GM19240 (cell line): ENCODE measurements around the gene GSTM1.

Experiments used
- DNase-seq: peaks from one replicate; pipeline ENCODE4 v3.0.0; 2011; ENCODE audit warnings: low spot score; ENCODE audit not compliant: insufficient read length

The GSTM1 gene

DNA sequence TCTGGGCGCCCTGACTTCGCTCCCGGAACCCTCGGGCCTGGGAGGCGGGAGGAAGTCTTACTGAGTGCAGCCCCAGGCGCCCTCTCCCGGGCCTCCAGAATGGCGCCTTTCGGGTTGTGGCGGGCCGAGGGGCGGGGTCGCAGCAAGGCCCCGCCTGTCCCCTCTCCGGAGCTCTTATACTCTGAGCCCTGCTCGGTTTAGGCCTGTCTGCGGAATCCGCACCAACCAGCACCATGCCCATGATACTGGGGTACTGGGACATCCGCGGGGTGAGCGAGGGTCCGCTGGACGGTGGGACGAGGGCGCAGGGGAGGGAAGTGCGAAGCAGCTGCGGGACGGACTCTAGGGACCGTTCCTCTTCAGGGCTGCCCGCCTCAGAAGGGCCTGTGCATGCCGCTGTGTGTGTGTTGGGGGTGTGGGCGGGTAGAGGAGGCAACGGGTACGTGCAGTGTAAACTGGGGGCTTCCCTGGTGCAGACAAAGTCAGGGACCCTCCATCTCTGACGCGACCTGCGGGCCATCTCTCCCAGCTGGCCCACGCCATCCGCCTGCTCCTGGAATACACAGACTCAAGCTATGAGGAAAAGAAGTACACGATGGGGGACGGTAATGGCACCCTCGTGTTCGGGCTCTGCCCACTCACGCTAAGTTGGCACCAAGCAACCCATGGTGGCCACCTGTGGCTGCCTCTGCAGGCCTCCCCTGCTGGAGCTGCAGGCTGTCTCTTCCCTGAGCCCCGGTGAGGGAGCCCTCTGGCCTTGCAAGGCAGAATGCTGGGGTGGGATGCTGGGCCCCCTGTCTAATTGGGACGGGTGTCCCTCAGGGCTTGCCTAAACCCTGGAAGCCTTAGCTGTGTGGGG lies at the start of gene GSTM1:
GSTM1 (plus strand) TSS at position 177 of the 859 bp plus-strand sequence; CDS start at position 234, 57 bp downstream.
- peak; percentile 80 for DNase-seq

DNA sequence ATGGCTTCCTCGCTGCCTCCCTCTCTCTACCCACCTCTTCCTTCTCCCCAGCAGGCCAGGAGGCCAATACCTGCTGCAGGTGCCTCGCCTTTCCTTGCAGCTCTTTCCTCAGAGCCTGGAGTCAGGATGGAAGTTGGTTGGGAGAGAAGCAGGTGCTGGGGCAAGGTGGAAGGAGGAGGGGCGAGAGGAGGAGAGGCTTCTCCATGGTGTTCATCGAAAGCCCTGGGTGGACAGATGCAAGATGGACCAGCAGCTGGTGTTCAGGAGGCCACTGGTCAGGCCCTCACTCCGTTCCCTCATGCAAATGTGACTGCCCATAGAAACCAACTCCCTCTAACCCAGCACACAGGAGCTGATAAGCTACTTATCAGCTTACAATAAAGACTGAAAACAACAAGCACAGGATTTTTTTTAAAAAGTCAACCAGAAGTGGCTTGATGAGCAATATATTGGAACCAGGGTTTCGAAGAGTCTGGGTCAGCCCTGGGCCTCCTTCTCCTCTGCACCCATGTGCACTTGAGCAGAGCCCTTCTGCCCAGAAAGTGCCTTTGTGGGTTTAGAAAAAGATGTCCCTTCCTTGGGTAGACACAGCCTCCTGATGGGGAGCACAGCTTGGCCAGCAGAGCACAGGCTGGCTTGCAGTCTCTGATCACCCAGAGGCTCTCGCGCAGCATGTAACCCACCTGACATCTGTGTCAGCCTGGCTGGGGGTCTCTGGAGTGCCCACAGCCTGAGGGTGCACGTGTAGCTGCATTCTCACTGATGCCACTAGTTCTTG lies 48.4 kb upstream of the GSTM1 start:
- no peak for DNase-seq

DNA sequence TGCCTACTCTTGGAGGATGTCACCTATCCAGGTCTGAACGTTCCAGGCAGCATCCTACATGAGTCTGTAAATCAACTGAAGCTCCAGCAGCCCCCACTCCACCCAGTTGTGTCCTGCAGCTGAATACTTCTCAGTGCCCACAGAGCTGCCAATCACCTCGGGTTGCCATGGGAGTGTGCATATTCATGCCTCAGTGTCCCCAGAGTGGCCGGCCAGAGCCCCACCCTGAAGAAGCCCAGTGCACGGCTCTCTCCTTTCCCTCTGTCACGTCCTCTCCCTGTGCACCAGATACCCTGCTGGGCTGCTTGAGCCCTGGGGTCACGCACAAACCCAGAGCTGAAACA lies 47.8 kb upstream of the GSTM1 start:
- no peak for DNase-seq

DNA sequence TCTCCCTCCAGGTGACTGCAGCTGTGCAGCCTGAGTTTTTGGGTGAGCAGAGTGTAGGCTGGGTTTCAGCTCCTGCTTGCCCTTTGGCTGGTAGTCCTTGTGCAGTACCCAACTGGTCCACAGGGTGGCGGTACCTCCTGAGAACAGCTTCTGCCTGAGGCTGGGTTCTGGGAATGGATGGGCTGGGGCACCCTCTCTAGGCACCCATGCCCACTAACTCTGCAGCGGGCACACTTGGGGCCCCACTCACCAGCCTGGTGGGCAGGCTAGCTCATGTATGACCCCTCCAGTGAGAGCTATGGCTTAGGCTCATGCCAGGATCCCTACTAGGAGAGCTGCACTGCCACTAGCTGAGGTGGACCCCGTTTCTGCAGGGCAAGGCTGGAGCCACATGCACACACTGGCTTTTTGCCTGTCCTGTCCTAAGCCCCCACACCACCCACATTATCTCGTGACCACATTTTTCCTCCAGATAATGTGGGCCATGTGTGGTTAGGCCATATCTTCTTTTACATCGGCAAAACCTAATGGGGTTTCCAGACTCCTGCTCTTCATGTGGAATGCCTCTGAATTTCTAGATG lies 47.2 kb upstream of the GSTM1 start:
- no peak for DNase-seq

DNA sequence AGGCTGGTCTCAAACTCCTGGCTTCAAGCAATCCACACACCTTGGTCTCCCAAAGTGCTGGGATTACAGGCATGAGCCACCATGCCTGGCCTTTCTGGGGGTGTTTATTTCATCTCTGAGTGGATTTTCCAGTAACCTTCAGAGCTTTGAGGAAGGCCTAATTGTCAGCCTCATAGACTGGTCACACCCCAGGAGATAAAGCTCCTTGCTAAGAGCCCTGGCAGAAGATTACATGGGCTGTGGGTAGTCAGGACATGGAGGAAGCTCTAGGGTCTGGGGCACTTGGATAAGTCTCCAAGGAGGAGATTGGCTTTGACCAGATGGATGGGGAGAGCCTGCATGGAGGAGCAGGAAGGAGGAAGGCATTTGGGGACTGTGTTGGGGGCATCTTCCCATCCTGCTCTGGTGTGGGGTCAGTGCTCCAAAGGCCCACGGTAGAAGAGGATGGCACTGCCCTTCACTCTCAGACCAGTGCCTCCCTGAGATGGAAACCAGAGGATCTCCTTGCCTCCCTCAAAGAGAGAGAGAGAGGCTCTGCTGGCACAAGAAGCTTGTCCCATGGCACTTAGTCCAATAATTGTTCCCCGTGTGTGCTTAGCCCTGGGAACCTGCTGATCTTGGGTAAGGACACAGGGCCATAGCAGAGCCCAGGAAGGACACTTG lies 46.4 kb upstream of the GSTM1 start:
- DNase-seq, result no peak

DNA sequence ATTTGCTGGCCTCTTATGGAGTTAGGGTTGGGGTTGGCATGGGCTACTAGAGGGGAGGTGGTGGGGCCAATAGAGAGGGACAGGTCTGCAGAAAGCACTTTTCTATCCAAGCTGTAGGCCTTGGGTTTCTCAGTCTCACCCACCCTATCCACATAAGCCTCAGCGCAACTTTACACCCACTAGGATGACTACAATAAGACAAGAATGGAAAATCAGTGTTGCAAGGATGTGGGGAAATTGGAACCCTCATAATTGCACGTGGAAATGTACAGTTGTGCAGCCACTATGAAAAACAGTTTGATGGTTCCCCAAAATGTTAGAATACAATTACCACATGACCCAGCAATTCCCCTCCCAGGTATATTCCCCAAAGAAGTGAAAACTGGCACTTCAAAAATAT lies 45.8 kb upstream of the GSTM1 start:
- no peak for DNase-seq

DNA sequence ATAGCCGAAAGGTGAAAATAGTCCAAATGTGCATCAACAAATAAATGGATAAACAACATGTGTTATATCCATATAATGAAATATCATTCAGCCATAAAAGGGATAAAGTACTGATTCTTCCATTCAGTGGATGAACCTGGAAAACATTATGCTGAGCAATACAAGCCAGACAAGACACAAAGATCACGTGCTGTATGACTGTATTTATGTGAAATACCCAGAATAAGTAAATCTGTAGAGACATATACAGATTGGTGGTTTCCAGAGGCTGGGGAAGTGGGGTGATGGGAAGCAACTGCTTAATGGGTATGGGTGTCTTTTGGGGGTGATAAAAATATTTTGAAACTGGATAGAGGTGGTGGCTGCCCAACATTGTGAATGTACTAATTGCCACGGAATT lies 45.0 kb upstream of the GSTM1 start:
- DNase-seq, result no peak

DNA sequence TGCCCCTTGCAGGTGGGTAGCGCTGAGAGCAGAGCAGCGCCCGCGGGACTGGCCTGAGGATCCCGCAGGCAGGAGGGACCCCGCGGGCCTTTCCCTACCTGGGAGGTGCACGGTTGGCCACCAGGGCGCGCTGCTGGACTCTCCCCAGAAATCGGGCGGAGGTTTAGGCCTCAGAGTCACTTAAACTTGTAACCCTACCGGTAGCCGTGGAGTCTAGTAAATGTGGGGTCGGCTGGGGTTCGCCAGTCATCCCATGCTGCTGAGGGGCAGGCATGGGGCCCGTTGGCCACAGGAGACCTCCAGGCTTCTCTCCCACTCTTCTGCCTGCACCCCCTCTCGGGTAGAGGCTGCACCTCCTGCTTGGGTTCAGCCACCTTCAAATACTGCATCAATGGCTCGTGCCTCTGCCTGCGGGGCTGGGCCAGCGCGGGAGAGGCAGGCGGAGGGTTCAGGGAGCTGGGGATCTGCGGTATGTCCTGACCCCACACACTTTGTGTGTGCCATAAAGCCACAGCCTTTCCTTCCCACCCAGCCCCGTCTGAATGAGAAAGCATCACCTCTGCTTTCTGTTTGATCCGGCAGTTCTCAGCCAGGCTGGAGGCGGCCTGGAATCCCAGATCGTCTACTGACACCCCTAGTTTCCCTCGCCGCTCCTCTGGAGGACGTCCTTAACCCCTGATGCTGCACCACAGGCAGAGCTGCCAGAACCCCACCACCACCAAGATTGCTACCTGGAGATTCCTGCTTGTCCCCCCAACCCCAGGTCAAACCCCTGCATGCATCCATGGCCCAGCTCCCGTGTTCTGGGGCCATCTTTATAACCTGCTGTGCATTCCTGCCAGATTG lies 44.0 kb upstream of the GSTM1 start:
- DNase-seq, result peak; percentile 70

DNA sequence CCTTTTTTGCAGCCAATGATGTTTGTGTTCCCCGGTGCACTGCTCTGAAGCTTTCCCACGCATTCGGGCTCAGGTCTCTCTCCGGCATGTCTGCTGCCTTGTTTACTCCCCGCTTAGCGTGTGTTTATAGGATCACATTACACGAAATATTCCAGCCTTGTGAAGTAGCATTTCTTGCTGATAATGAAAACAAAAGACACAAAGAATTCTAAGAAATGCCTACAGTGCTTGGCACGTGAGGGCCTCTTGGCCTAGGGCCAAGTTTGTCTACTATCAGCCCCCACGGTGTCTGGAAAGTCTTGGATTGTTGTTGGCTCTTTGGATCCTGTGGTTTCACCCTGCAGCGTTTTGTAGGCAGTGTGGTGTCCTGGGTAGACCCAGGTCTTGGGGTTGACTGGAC lies 42.9 kb upstream of the GSTM1 start:
- no peak for DNase-seq

DNA sequence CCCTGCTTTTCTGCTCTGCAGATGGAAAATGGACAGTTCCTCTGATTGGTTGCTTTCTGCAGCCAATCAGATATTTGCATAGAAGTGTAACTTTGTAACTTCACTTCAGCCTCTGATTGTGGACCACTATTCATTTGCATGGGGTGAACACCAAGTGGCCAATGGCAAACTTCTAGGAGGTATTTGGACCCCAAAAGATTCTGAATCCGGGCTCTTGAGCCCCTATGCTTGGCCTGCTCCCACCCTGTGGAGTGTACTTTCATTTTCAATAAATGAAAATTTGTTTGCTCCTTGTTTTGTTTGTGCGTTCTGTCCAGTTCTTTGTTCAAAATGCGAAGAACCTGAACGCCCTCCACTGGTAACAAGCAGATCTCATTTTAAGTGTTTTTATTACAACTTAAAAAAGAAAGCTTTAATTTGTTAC lies 38.1 kb upstream of the GSTM1 start:
- no peak for DNase-seq

DNA sequence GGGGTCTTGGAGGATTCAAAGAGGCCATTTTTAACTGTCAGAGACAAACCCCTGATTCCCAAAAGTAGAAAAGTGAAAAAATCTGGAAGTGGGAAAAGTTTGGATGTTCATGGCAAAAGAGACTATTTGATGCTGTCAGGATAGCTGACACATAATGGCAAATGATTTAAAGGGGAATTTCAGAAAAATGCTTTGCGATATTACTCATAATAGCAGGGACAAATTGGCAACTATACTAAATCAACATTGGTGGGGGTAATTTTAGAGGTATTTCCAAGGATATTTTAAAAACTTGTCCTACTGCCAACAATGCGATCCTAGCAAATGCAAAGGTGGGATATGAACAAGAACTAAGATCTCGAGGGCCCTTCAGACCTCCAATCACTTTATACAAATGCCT lies 37.0 kb upstream of the GSTM1 start:
- DNase-seq, result no peak

DNA sequence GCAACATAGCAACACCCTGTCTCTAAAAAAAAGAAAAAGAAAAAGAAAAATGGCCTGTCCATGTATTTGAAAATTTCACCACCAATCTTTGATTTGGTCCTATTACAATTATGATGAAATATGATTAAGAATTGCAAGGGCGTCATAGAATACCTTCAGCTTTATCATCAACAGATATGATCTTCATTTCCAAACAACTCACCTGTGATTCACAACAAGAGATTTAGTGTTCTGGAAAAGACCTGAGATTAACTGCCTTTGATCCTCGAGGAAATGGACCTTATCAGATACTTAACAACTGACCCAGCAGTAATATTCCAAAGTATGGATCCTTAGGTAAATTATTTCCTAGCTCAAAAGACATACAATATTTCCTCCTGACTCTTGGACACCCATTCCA lies 35.2 kb upstream of the GSTM1 start:
- no peak for DNase-seq

DNA sequence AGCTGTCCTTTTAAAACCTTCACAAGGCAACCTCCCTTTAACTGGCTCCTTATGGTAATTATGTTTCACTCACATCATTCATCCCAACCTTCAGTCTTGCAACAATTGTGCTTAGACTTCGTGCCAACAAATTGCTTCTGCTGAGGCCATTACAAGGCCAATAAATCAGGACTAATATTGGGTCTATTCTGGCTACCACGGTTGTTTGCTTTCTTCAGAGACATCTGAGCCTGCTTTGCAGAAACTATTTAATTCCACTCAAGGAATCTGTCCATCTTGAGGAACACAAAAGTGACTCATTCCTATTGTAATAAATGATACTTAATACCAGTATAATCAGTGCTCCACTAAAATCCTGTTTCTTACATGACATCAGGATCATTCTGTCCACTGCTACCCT lies 34.3 kb upstream of the GSTM1 start:
- DNase-seq, result no peak

DNA sequence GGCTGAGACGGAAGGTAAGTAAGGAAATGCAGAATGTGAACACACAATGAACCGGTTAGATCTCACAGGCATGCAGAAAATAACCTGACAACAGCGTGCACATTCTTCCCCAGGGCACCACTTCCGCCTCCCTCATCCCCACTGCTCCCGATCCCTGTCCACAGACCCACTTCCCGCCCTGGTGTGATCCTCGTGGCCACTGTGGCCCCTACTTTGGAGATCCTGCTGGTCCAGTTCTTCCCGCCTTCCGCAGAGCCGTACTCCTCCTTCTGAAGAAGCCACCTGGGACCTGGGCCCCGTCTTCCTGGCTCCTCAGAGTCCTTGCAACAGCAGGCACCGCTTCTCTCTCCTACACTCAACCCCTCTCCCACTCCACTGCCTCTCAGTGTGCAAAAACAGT lies 33.1 kb upstream of the GSTM1 start:
- DNase-seq, result no peak

DNA sequence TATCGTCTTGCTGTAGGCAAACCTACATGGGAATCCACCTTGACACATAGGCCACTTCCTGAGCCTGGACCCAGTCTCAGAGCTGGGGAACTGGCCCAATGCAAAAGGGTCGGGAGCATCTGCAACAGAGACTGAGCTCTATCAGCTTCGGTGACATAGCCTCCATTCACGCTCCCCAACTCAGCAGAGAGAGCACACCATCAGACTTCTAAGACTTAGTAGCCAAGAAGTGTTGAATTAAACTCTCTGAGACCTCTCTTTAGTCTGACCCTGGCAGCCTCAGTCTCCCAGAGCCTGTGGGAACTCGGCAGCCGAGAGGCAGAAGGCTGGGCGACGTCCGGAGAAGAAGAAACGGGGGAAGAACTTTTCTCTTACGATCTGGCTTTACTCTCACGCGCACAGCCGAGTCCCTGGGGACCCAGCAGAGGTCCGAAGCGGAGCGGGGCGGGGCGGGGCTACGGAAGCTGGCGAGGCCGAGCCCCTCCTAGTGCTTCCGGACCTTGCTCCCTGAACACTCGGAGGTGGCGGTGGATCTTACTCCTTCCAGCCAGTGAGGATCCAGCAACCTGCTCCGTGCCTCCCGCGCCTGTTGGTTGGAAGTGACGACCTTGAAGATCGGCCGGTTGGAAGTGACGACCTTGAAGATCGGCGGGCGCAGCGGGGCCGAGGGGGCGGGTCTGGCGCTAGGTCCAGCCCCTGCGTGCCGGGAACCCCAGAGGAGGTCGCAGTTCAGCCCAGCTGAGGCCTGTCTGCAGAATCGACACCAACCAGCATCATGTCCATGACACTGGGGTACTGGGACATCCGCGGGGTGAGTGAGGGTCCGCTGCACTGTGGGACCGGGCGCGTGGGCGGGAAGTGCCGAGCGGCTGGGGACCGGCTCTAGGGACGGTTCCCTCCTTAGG lies 31.8 kb upstream of the GSTM1 start, which contains the start of gene GSTM4:
GSTM4 (plus strand) TSS at position 485 of the 905 bp plus-strand sequence; CDS start at position 776, 291 bp downstream.
- peak; percentile 75 for DNase-seq

DNA sequence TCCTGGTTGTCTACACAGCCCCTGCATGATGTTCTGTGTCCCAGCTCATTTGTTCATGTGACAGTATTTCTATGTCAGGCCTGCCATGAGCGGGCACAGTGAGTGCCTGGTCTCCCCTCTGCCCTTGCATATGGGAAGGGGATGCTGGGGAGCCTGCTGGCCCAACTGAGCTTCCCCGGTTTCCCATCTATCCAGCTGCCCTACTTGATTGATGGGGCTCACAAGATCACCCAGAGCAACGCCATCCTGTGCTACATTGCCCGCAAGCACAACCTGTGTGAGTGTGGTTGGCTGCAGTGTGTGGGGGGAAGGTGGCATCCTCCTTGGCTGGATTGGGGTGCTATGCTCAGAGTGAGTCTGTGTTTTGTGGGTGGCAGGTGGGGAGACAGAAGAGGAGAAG lies 30.2 kb upstream of the GSTM1 start:
- no peak for DNase-seq

DNA sequence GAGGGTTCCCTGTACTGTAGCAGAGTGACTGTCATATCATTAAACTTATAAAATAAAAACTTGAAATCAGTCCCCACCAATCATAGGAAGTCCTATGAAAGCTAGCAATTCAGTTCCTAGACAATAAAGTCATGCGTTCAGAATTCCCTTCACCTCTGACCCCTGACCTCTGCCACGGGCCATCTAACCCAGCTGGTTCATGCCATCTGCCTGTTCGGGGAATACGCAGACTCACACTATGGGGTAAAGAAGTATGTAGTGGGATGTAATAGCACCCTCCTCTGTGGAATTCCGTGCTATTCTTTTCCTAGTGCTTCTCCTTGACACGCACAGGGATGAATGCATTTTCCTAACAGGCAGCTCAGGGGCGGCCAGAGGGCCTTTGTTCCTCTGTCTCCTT lies 29.6 kb upstream of the GSTM1 start:
- DNase-seq, result no peak

DNA sequence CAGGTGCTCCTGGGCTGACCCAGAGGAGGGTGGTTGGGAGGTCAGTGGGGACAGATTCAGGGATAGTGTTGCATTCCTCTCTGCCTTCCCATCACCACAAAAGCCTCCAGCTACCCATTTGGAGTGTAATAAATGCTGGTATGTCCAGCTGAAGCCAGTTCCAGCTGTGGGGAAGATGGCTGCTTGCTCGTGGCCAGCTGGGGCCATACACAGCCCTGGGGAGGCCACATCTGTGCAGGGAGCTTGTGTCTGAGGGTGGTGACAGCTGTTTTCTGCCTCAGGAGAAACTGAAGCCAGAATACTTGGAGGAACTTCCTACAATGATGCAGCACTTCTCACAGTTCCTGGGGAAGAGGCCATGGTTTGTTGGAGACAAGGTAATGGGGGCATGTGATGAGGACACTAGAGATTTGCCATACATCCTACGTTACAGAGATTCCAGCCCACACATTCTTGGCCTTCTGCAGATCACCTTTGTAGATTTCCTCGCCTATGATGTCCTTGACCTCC lies 29.0 kb upstream of the GSTM1 start:
- DNase-seq, result no peak

DNA sequence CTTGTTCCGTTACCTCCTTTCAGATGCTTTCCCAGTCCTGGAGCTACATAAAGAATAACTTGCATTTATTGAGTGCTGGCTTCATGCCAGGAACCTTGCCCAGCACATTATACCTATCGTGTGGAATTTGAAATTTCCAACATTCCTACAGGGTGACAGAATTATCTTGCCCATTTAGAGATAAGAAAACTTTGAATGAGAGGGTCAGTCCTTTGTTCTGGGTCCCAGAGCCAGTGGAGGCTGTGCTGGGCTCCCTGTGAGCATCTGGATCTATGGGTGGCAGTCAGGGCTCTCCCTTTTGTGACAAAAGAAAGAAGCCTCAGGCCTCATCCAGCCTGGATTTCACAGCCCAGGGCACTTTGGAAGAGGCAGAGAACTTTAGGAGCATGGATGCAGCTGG lies 28.5 kb upstream of the GSTM1 start:
- DNase-seq, result no peak
